Endothelial cell of umbilical vein (primary cell): ENCODE results near the gene C10orf71. TPM values are rescaled to one million over a fixed set of nuclear protein-coding genes. Genes with fewer than 3 reads are reported as not detected.

Experiments
- BruUV-seq: library from RNA; stranded (reverse); fragments of 400-500 nt; replicated peaks from 2 replicates; lab custom pipeline; 2021; lab: Mats Ljungman, UMichigan
- CTCF ChIA-PET: fragments of 300-600, 350-600 bp; sonication (Branson Sonifier 250); formaldehyde crosslinking; loops from one replicate; lab custom pipeline; 2021; ENCODE audit warnings: antibody characterized with exemption, inconsistent platforms; lab: Charles Lee
- POLR2A ChIA-PET: fragments of 300-600, 350-600 bp; sonication (Branson Sonifier 250); formaldehyde crosslinking; loops from one replicate; lab custom pipeline; 2021; ENCODE audit warnings: antibody characterized with exemption, inconsistent platforms; lab: Charles Lee
- DNase-seq: peaks from one replicate; pipeline ENCODE4 v3.0.0-alpha.2; 2011; ENCODE audit warnings: low read depth, low spot score
- FAIRE-seq: peaks from 2 replicates; lab custom pipeline; 2011; peaks lifted over from hg19 to GRCh38; lab: Jason Lieb, UNC
- H2AFZ ChIP-seq: 2 replicates; pipeline ENCODE4 v1.6.0; 2012; ENCODE audit warnings: low read depth, low read length, control low read depth, inconsistent platforms
- H3K27ac ChIP-seq: 2 replicates; pipeline ENCODE4 v1.5.1; 2011; ENCODE audit warnings: low read depth, mild to moderate bottlenecking, control low read depth, low read length, moderate library complexity; ENCODE audit not compliant: insufficient read depth
- H3K27me3 ChIP-seq, 2 experiments: 2 replicates each; pipeline versions ENCODE4 v1.6.0 to v1.6.1; 2011; ENCODE audit warnings: low read length in 2 of 2, mixed read lengths in 1 of 2; ENCODE audit not compliant: control insufficient read depth in 2 of 2, insufficient read depth in 2 of 2
- H3K36me3 ChIP-seq, 2 experiments: 2 replicates in 1 of 2; 3 replicates in 1 of 2; pipeline ENCODE4 v1.5.1; 2011; ENCODE audit warnings: low read length in 2 of 2, mild to moderate bottlenecking in 1 of 2, moderate library complexity in 1 of 2; ENCODE audit not compliant: control insufficient read depth in 2 of 2, insufficient read depth in 2 of 2; ENCODE audit errors: extremely low read depth in 1 of 2
- H3K4me1 ChIP-seq: 3 replicates; pipeline ENCODE4 v1.5.1; 2011; ENCODE audit warnings: mild to moderate bottlenecking, low read length; ENCODE audit not compliant: control insufficient read depth, insufficient read depth; ENCODE audit errors: extremely low read depth
- H3K4me2 ChIP-seq: 2 replicates; pipeline ENCODE4 v1.6.1; 2011; ENCODE audit warnings: low read length, control low read depth, mixed read lengths; ENCODE audit not compliant: insufficient read depth
- H3K4me3 ChIP-seq, 3 experiments: fragments of 200-600 bp in 1 of 3; sonication (generic), shearing (Covaris generic) in 1 of 3; replicated peaks in 1 of 3; 2 replicates each; pipeline ENCODE4 v1.5.1; 2011 to 2016; ENCODE audit warnings: control low read depth in 3 of 3, low read length in 3 of 3, mild to moderate bottlenecking in 2 of 3, inconsistent platforms in 1 of 3, low read depth in 1 of 3, moderate library complexity in 1 of 3; ENCODE audit not compliant: insufficient read depth in 1 of 3
- H3K79me2 ChIP-seq: 2 replicates; pipeline ENCODE4 v1.6.0; 2012; ENCODE audit warnings: low read length, inconsistent platforms; ENCODE audit not compliant: control insufficient read depth, insufficient read depth
- H3K9ac ChIP-seq: replicated peaks from 2 replicates; pipeline ENCODE3; 2011; ENCODE audit warnings: low read length, control low read depth; ENCODE audit not compliant: insufficient read depth; ENCODE audit errors: extremely low read depth
- H3K9me1 ChIP-seq: replicated peaks from 3 replicates; pipeline ENCODE4 v1.6.0; 2011; ENCODE audit warnings: mild to moderate bottlenecking, low read length; ENCODE audit not compliant: control insufficient read depth, insufficient read depth; ENCODE audit errors: extremely low read depth
- H3K9me3 ChIP-seq: replicated peaks from 2 replicates; pipeline ENCODE4 v1.5.1; 2012; ENCODE audit warnings: low read length, inconsistent platforms; ENCODE audit not compliant: control insufficient read depth, insufficient read depth
- H4K20me1 ChIP-seq: replicated peaks from 2 replicates; pipeline ENCODE3; 2011; ENCODE audit warnings: mild to moderate bottlenecking, low read length; ENCODE audit not compliant: control insufficient read depth, insufficient read depth; ENCODE audit errors: extremely low read depth
- CTCF ChIP-seq, 2 donors: IDR thresholded peaks; 1 replicate in 1 of 2; 2 replicates in 1 of 2; pipeline ENCODE4 v1.5.1; 2011; ENCODE audit warnings: low read length in 2 of 2, mild to moderate bottlenecking in 2 of 2, moderate library complexity in 2 of 2, control low read depth in 1 of 2, inconsistent platforms in 1 of 2, low read depth in 1 of 2; ENCODE audit not compliant: insufficient read depth in 1 of 2; ENCODE audit errors: extremely low read depth in 1 of 2
- EZH2 ChIP-seq: IDR thresholded peaks from 2 replicates; pipeline ENCODE4 v1.6.1; 2012; ENCODE audit warnings: borderline replicate concordance, low read depth, mild to moderate bottlenecking, moderate library complexity, low read length, inconsistent platforms; ENCODE audit not compliant: severe bottlenecking
- FOS ChIP-seq: IDR thresholded peaks from 2 replicates; pipeline ENCODE4 v1.6.1; 2011; ENCODE audit warnings: mild to moderate bottlenecking, low read length, moderate library complexity, borderline replicate concordance; ENCODE audit not compliant: insufficient read depth
- GATA2 ChIP-seq: IDR thresholded peaks from 2 replicates; pipeline ENCODE4 v1.7.0; 2011; ENCODE audit warnings: low read depth, mild to moderate bottlenecking, moderate library complexity, mixed read lengths, low read length; ENCODE audit not compliant: insufficient read length, insufficient read depth
- JUN ChIP-seq: IDR thresholded peaks from 2 replicates; pipeline ENCODE4 v1.6.1; 2011; ENCODE audit warnings: borderline replicate concordance, low read depth; ENCODE audit not compliant: insufficient read length, insufficient read depth
- MAX ChIP-seq: IDR thresholded peaks from 2 replicates; pipeline ENCODE4 v1.6.1; 2011; ENCODE audit not compliant: insufficient read depth, insufficient read length
- POLR2A ChIP-seq: IDR thresholded peaks from 2 replicates; pipeline ENCODE4 v1.6.1; 2012; ENCODE audit warnings: low read depth, mild to moderate bottlenecking, control low read depth, low read length
- POLR2AphosphoS5 ChIP-seq: IDR thresholded peaks from 2 replicates; pipeline ENCODE4 v1.6.1; 2012; ENCODE audit warnings: low read depth, mild to moderate bottlenecking, control low read depth, low read length, moderate library complexity; ENCODE audit not compliant: insufficient read depth
- dilution Hi-C: fragments of 300-500 bp; cut with MboI; formaldehyde crosslinking; loops from one replicate; pipeline ENCODE4 v1.15.0; 2019; ENCODE audit warnings: low sequenced_read_pairs; ENCODE audit not compliant: extremely low pct_ligation_motif_present
- intact Hi-C: fragments of 100-400 bp; cut with micrococcal nuclease; formaldehyde crosslinking; loops from one replicate; pipeline ENCODE4 v1.10.0; 2022
- polyA plus RNA-seq, 4 experiments: library from polyadenylated mRNA; depleted of rRNA in 3 of 4; stranded (reverse) in 3 of 4; unstranded in 1 of 4; fragments of >200 nt; gene quantifications; 2 replicates each; pipeline versions ENCODE4 v1.2.1 to v1.2.3, GENCODE V29; 2011 to 2012; ENCODE audit warnings: missing spikeins in 1 of 4
- total RNA-seq: library from RNA; stranded (reverse); gene quantifications from 2 replicates; pipeline ENCODE4 v1.2.3, GENCODE V29; 2021

C10orf71 gene
- total and polyA plus RNA-seq, 2 donors (not counting 3 experiments of a cell fraction or from before 2014, with no cell fraction given) = not detected

GRCh38 chr10:49279015-49279880 is 19.7 kb upstream of the C10orf71 start:
- Histone ChIP-seq H4K20me1 (no peaks in the 10 kb centered on the region), H3K9me1 (no peaks in the 10 kb centered on the region), H3K27ac (no peak overlapping the region), H3K9me3 (no peaks in the 10 kb centered on the region), H3K4me3 (no peak overlapping the region), H3K4me2 (no peak overlapping the region), H3K27me3 (no peaks in the 10 kb centered on the region), H3K36me3 (no peaks in the 10 kb centered on the region), H3K4me1 (no peaks in the 10 kb centered on the region), H3K79me2 (no peaks in the 10 kb centered on the region), H2AFZ (no peak overlapping the region), H3K9ac (no peak overlapping the region)
- ChIA-PET POLR2A (no interaction called here), CTCF (no interaction called here)
- intact Hi-C loops = no loop called here
- FAIRE-seq (no peak), DNase-seq (no peak)
- no peak for TF ChIP-seq FOS
- no peak for TF ChIP-seq JUN
- no peak for TF ChIP-seq GATA2
- no peak for TF ChIP-seq POLR2AphosphoS5
- no TSS peak for BruUV-seq
- dilution Hi-C loops = no loop called here

- no peak for FAIRE-seq
- dilution Hi-C loops (no loop called here), intact Hi-C loops (no loop called here)
- no peak overlapping the region for H3K9ac ChIP-seq
- no peak for TF ChIP-seq EZH2
- TF ChIP-seq CTCF (IDR thresholded peaks at IDR 0.05; ENCODE audit: extremely low read depth in 1 of 2, insufficient read depth in 1 of 2, low read depth in 1 of 2, low read length in 2 of 2) = no peak
- TF ChIP-seq MAX = no peak
- no peak for TF ChIP-seq POLR2A
- TF ChIP-seq GATA2 = no peak
- TF ChIP-seq JUN = no peak
- TF ChIP-seq POLR2AphosphoS5 = no peak
- no peaks in the 10 kb centered on the region for H4K20me1 ChIP-seq
- no peaks in the 10 kb centered on the region for H3K9me1 ChIP-seq
- H2AFZ ChIP-seq = no peak overlapping the region
- no TSS peak for BruUV-seq
- no peak overlapping the region for H3K4me3 ChIP-seq
- H3K79me2 ChIP-seq = no peaks in the 10 kb centered on the region
- H3K27ac ChIP-seq = no peak overlapping the region
- no peaks in the 10 kb centered on the region for H3K36me3 ChIP-seq
- H3K4me2 ChIP-seq = no peak overlapping the region
- H3K27me3 ChIP-seq = no peaks in the 10 kb centered on the region
- H3K4me1 ChIP-seq = no peaks in the 10 kb centered on the region
- ChIA-PET POLR2A (no interaction called here), CTCF (no interaction called here)
- no peaks in the 10 kb centered on the region for H3K9me3 ChIP-seq
- peak; percentile 2 for DNase-seq
Measured at GRCh38 chr10:49280001-49280408, 19.0 kb upstream of the C10orf71 start.
